IMR-90 (cell line): ENCODE results near the gene CNDP2. TPM values are rescaled to one million over a fixed set of nuclear protein-coding genes. Genes with fewer than 3 reads are reported as not detected.

Source experiments
- ATAC-seq: fragments of 200-7000 bp; cut with Tn5 transposase; 2 replicates; pipeline ENCODE4 v1.9.1; 2020; ENCODE audit warnings: low read depth, mild to moderate bottlenecking, moderate library complexity
- BruUV-seq: library from RNA; stranded (reverse); fragments of 400-500 nt; replicated peaks from 2 replicates; lab custom pipeline; 2021; lab: Mats Ljungman, UMichigan
- CTCF ChIA-PET: fragments of 300-600 bp; formaldehyde crosslinking; extraction: SDS; loops from one replicate; lab custom pipeline; 2021; ENCODE audit warnings: antibody characterized with exemption; lab: Yijun Ruan, JAX
- POLR2A ChIA-PET: fragments of 300-600 bp; sonication (Branson Sonifier 250); formaldehyde crosslinking; loops from one replicate; lab custom pipeline; 2022; ENCODE audit warnings: antibody characterized with exemption; ENCODE audit not compliant: unreplicated experiment; lab: Charles Lee
- DNase-seq: peaks from one replicate; pipeline ENCODE4 v3.0.0; 2013
- H2AFZ ChIP-seq: replicated peaks from 2 replicates; pipeline ENCODE3; 2013; ENCODE audit warnings: low read length, mild to moderate bottlenecking; ENCODE audit not compliant: poor library complexity
- H2AK5ac ChIP-seq: 2 replicates; pipeline ENCODE4 v1.6.1; 2013; ENCODE audit warnings: low read depth, low read length, inconsistent platforms
- H2AK9ac ChIP-seq: replicated peaks from 2 replicates; pipeline ENCODE3; 2013; ENCODE audit warnings: mild to moderate bottlenecking, low read depth, low read length, moderate library complexity; ENCODE audit not compliant: poor library complexity
- H2BK120ac ChIP-seq: 2 replicates; pipeline ENCODE4 v1.6.1; 2013; ENCODE audit warnings: low read depth, low read length, inconsistent platforms
- H2BK15ac ChIP-seq: 3 replicates; pipeline ENCODE4 v1.6.1; 2013; ENCODE audit warnings: low read depth, low read length, inconsistent platforms
- H2BK20ac ChIP-seq: 2 replicates; pipeline ENCODE4 v1.6.1; 2013; ENCODE audit warnings: low read depth, mild to moderate bottlenecking, inconsistent platforms, low read length, moderate library complexity
- H2BK5ac ChIP-seq: 2 replicates; pipeline ENCODE4 v1.6.1; 2013; ENCODE audit warnings: mild to moderate bottlenecking, low read depth, low read length, inconsistent platforms; ENCODE audit not compliant: poor library complexity, severe bottlenecking
- H3K14ac ChIP-seq: replicated peaks from 2 replicates; pipeline ENCODE4 v1.6.1; 2013; ENCODE audit warnings: low read depth, low read length, inconsistent platforms
- H3K18ac ChIP-seq: 2 replicates; pipeline ENCODE4 v1.6.1; 2013; ENCODE audit warnings: low read depth, low read length, control low read depth
- H3K23ac ChIP-seq: 2 replicates; pipeline ENCODE4 v1.6.1; 2013; ENCODE audit warnings: low read depth, low read length, inconsistent platforms
- H3K27ac ChIP-seq: 2 replicates; pipeline ENCODE4 v1.5.1; 2013; ENCODE audit warnings: mild to moderate bottlenecking, control low read depth, low read length; ENCODE audit not compliant: insufficient read depth
- H3K27me3 ChIP-seq: 2 replicates; pipeline ENCODE4 v1.6.1; 2013; ENCODE audit warnings: low read length; ENCODE audit not compliant: control insufficient read depth, insufficient read depth
- H3K36me3 ChIP-seq: 2 replicates; pipeline ENCODE4 v1.6.1; 2013; ENCODE audit warnings: low read length, mixed read lengths; ENCODE audit not compliant: control insufficient read depth, insufficient read depth
- H3K4ac ChIP-seq: 2 replicates; pipeline ENCODE4 v1.6.1; 2013; ENCODE audit warnings: low read depth, low read length, inconsistent platforms
- H3K4me1 ChIP-seq: 2 replicates; pipeline ENCODE4 v1.6.1; 2013; ENCODE audit warnings: low read length, mixed read lengths; ENCODE audit not compliant: control insufficient read depth, insufficient read depth
- H3K4me2 ChIP-seq: 2 replicates; pipeline ENCODE4 v1.6.1; 2013; ENCODE audit warnings: low read depth, mild to moderate bottlenecking, control low read depth, low read length, moderate library complexity
- H3K4me3 ChIP-seq: 2 replicates; pipeline ENCODE4 v1.5.1; 2013; ENCODE audit warnings: low read depth, mild to moderate bottlenecking, control low read depth, low read length, moderate library complexity; ENCODE audit not compliant: insufficient read depth
- H3K56ac ChIP-seq: 2 replicates; pipeline ENCODE4 v1.6.1; 2013; ENCODE audit warnings: low read length, inconsistent platforms; ENCODE audit not compliant: insufficient read depth; ENCODE audit errors: extremely low read depth
- H3K79me1 ChIP-seq, 2 experiments: 2 replicates each; pipeline ENCODE4 v1.6.1; 2013; ENCODE audit warnings: low read length in 2 of 2, inconsistent platforms in 1 of 2, low read depth in 1 of 2
- H3K9ac ChIP-seq: 2 replicates; pipeline ENCODE4 v1.6.1; 2013; ENCODE audit warnings: low read depth, low read length, control low read depth
- H3K9me1 ChIP-seq: 2 replicates; pipeline ENCODE4 v1.6.1; 2013; ENCODE audit warnings: low read length, inconsistent platforms; ENCODE audit not compliant: insufficient read depth
- H3K9me3 ChIP-seq: 2 replicates; pipeline ENCODE4 v1.6.1; 2013; ENCODE audit warnings: low read length; ENCODE audit not compliant: control insufficient read depth, insufficient read depth
- H4K20me1 ChIP-seq: 2 replicates; pipeline ENCODE4 v1.6.1; 2013; ENCODE audit warnings: low read length, inconsistent platforms; ENCODE audit not compliant: insufficient read depth
- H4K5ac ChIP-seq: 2 replicates; pipeline ENCODE4 v1.6.1; 2013; ENCODE audit warnings: mild to moderate bottlenecking, low read depth, low read length, control low read depth
- H4K8ac ChIP-seq, 2 experiments: 2 replicates each; pipeline ENCODE4 v1.6.1; 2013; ENCODE audit warnings: low read depth in 2 of 2, low read length in 2 of 2, control low read depth in 1 of 2, inconsistent platforms in 1 of 2
- H4K91ac ChIP-seq: 2 replicates; pipeline ENCODE4 v1.6.1; 2013; ENCODE audit warnings: low read depth, low read length, inconsistent platforms; ENCODE audit not compliant: insufficient read depth
- BHLHE40 ChIP-seq: fragments of 150-350 bp; IDR thresholded peaks from 2 replicates; pipeline ENCODE4 v1.6.1; 2016; ENCODE audit warnings: mild to moderate bottlenecking, low read depth, low read length
- CEBPB ChIP-seq: IDR thresholded peaks from 2 replicates; pipeline ENCODE4 v1.6.1; 2012; ENCODE audit warnings: low read depth, low read length, improper control_type of control experiment
- CHD1 ChIP-seq: IDR thresholded peaks from 2 replicates; pipeline ENCODE4 v1.6.1; 2012; ENCODE audit warnings: low read depth, low read length, improper control_type of control experiment
- FOS ChIP-seq: fragments of 150-350 bp; IDR thresholded peaks from 2 replicates; pipeline ENCODE4 v1.6.1; 2016; ENCODE audit warnings: low read depth, low read length
- MAFK ChIP-seq: IDR thresholded peaks from 2 replicates; pipeline ENCODE4 v1.6.1; 2012; ENCODE audit warnings: low read depth, low read length, improper control_type of control experiment
- MAZ ChIP-seq: IDR thresholded peaks from 2 replicates; pipeline ENCODE4 v1.6.1; 2012; ENCODE audit warnings: low read depth, mild to moderate bottlenecking, low read length, improper control_type of control experiment, moderate library complexity, borderline replicate concordance
- MXI1 ChIP-seq: IDR thresholded peaks from 2 replicates; pipeline ENCODE4 v1.6.1; 2012; ENCODE audit warnings: low read depth, mild to moderate bottlenecking, low read length, moderate library complexity, borderline replicate concordance
- POLR2A ChIP-seq: IDR thresholded peaks from 2 replicates; pipeline ENCODE4 v1.6.1; 2012; ENCODE audit warnings: mild to moderate bottlenecking, low read depth, low read length
- RAD21 ChIP-seq: IDR thresholded peaks from 2 replicates; pipeline ENCODE4 v1.6.1; 2012; ENCODE audit warnings: low read length, improper control_type of control experiment
- RCOR1 ChIP-seq: IDR thresholded peaks from 2 replicates; pipeline ENCODE4 v1.6.1; 2012; ENCODE audit warnings: mild to moderate bottlenecking, low read length, improper control_type of control experiment; ENCODE audit not compliant: insufficient replicate concordance
- RFX5 ChIP-seq: IDR thresholded peaks from 2 replicates; pipeline ENCODE4 v1.8.0; 2012; ENCODE audit warnings: low read depth, mild to moderate bottlenecking, low read length, moderate library complexity
- SMC3 ChIP-seq: fragments of 150-350 bp; IDR thresholded peaks from 2 replicates; pipeline ENCODE4 v1.6.1; 2016; ENCODE audit warnings: low read depth, mild to moderate bottlenecking, antibody characterized with exemption, low read length, moderate library complexity
- WGBS, 2 experiments: methylation state at CpG; one replicate each; pipeline versions ENCODE4 v1.1.5 to v1.1.7; 2013; ENCODE audit warnings: missing lambda C conversion rate in 2 of 2; ENCODE audit not compliant: insufficient read length in 1 of 2; ENCODE audit errors: extremely low coverage in 2 of 2; 5-methylcytosine and 5-hydroxymethylcytosine counted together
- dilution Hi-C: fragments of 300-500 bp; cut with HindIII; formaldehyde crosslinking; loops from one replicate; pipeline ENCODE4 v1.14.3; 2018; ENCODE audit warnings: low sequenced_read_pairs; ENCODE audit not compliant: unreplicated experiment
- in situ Hi-C: fragments of 300-500 bp; cut with MboI; formaldehyde crosslinking; loops from 3 replicates; pipeline ENCODE4 v1.14.3; 2019; ENCODE audit warnings: low sequenced_read_pairs, inconsistent platforms, mixed read lengths
- intact Hi-C: fragments of 100-400 bp; cut with micrococcal nuclease; formaldehyde crosslinking; loops from 2 replicates; pipeline ENCODE4 v1.10.0; 2022
- polyA plus RNA-seq, 3 experiments: library from polyadenylated mRNA; depleted of rRNA; stranded (reverse); fragments of >200 nt; gene quantifications; 2 replicates each; pipeline ENCODE4 v1.2.3, GENCODE V29; 2012; ENCODE audit warnings: low replicate concordance in 1 of 3
- total RNA-seq: library from RNA; depleted of rRNA; stranded (reverse); fragments of >200 nt; gene quantifications from 2 replicates; pipeline ENCODE4 v1.2.3, GENCODE V29; 2012
- TF ChIP-seq, protein P1 (sequence below): conservative IDR thresholded peaks from 2 replicates; pipeline ENCODE4 v1.5.1; 2012; ENCODE audit warnings: mild to moderate bottlenecking, low read depth, low read length, improper control_type of control experiment
- TF ChIP-seq, protein P2 (sequence below): fragments of 150-350 bp; IDR thresholded peaks from 2 replicates; pipeline ENCODE4 v1.6.1; 2016; ENCODE audit warnings: low read depth, mild to moderate bottlenecking, low read length, moderate library complexity, borderline replicate concordance
- TF ChIP-seq, protein P3 (sequence below): fragments of 150-350 bp; IDR thresholded peaks from 2 replicates; pipeline ENCODE4 v1.6.1; 2017; ENCODE audit warnings: mild to moderate bottlenecking, antibody characterized with exemption, low read length, low read depth

The CNDP2 gene
- total and polyA plus RNA-seq, 2 of the 4 experiments (the other 2 are of a cell fraction) = 52.0 to 67.9 TPM

GRCh38 chr18:74562775-74563174, 66.6 kb downstream of the CNDP2 start:
- H2BK20ac ChIP-seq = no peak overlapping the region
- dilution Hi-C loops = no loop called here
- H3K56ac ChIP-seq = no peak overlapping the region
- ChIA-PET POLR2A (no interaction called here), CTCF (interaction anchor here (1.4 kb wide), 1 partner anchor 11 kb away, joined by 7 read pairs; no protein-coding TSS in a partner anchor)
- H3K4ac ChIP-seq = no peak overlapping the region
- TF ChIP-seq POLR2A (no peak), RCOR1 (no peak), BHLHE40 (no peak), CHD1 (no peak), MAZ (no peak), MXI1 (no peak), CEBPB (no peak), RFX5 (no peak), RAD21 (no peak), FOS (no peak), SMC3 (no peak), MAFK (no peak)
- TF ChIP-seq, protein P1, sequence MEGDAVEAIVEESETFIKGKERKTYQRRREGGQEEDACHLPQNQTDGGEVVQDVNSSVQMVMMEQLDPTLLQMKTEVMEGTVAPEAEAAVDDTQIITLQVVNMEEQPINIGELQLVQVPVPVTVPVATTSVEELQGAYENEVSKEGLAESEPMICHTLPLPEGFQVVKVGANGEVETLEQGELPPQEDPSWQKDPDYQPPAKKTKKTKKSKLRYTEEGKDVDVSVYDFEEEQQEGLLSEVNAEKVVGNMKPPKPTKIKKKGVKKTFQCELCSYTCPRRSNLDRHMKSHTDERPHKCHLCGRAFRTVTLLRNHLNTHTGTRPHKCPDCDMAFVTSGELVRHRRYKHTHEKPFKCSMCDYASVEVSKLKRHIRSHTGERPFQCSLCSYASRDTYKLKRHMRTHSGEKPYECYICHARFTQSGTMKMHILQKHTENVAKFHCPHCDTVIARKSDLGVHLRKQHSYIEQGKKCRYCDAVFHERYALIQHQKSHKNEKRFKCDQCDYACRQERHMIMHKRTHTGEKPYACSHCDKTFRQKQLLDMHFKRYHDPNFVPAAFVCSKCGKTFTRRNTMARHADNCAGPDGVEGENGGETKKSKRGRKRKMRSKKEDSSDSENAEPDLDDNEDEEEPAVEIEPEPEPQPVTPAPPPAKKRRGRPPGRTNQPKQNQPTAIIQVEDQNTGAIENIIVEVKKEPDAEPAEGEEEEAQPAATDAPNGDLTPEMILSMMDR = no peak
- TF ChIP-seq, protein P2, sequence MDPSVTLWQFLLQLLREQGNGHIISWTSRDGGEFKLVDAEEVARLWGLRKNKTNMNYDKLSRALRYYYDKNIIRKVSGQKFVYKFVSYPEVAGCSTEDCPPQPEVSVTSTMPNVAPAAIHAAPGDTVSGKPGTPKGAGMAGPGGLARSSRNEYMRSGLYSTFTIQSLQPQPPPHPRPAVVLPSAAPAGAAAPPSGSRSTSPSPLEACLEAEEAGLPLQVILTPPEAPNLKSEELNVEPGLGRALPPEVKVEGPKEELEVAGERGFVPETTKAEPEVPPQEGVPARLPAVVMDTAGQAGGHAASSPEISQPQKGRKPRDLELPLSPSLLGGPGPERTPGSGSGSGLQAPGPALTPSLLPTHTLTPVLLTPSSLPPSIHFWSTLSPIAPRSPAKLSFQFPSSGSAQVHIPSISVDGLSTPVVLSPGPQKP = no peak
- TF ChIP-seq, protein P3, sequence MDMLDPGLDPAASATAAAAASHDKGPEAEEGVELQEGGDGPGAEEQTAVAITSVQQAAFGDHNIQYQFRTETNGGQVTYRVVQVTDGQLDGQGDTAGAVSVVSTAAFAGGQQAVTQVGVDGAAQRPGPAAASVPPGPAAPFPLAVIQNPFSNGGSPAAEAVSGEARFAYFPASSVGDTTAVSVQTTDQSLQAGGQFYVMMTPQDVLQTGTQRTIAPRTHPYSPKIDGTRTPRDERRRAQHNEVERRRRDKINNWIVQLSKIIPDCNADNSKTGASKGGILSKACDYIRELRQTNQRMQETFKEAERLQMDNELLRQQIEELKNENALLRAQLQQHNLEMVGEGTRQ = no peak
- H3K79me1 ChIP-seq = no peaks in the 10 kb centered on the region
- no peak overlapping the region for H2AK9ac ChIP-seq
- no peak overlapping the region for H2AFZ ChIP-seq
- no peak overlapping the region for H2BK5ac ChIP-seq
- in situ Hi-C loops = loop anchor here (25.0 kb wide), 1 partner anchor 350 kb away; no protein-coding TSS in a partner anchor
- no peak overlapping the region for H2BK15ac ChIP-seq
- no peak overlapping the region for H4K5ac ChIP-seq
- no peaks in the 10 kb centered on the region for H3K9me1 ChIP-seq
- no peak overlapping the region for H4K8ac ChIP-seq
- H2BK120ac ChIP-seq = no peak overlapping the region
- H3K27me3 ChIP-seq = peaks cover 29% of the 10 kb centered on the region
- H2AK5ac ChIP-seq = no peak overlapping the region
- no TSS peak for BruUV-seq
- no peak overlapping the region for H3K4me2 ChIP-seq
- H4K91ac ChIP-seq = no peak overlapping the region
- H3K4me1 ChIP-seq = no peaks in the 10 kb centered on the region
- H3K14ac ChIP-seq = no peak overlapping the region
- H4K20me1 ChIP-seq = no peaks in the 10 kb centered on the region
- H3K27ac ChIP-seq = no peak overlapping the region
- WGBS, 2 experiments = no CpG with 5 or more reads among the region's 4 CpGs
- no peak overlapping the region for H3K4me3 ChIP-seq
- H3K9ac ChIP-seq = no peak overlapping the region
- 0 out of 2 replicates have a peak, but pooled peaks cover 3% of the 10 kb centered on the region for H3K9me3 ChIP-seq
- H3K23ac ChIP-seq = no peak overlapping the region
- intact Hi-C loops = no loop called here
- ATAC-seq (no peak), DNase-seq (no peak)
- H3K18ac ChIP-seq = no peak overlapping the region
- H3K36me3 ChIP-seq = no peaks in the 10 kb centered on the region
